ENCODE results near the gene KCNJ3. TPM values are rescaled to one million over a fixed set of nuclear protein-coding genes. Genes with fewer than 3 reads are reported as not detected.

KCNJ3 gene
- total RNA-seq, 1 donor from 2014 or later = 0.26 TPM

- Histone ChIP-seq H3K4me2 (peak overlapping the region; percentile 78), H2AFZ (replicated peaks) (no peak overlapping the region), H3K79me2 (ENCODE audit: low read depth) (no peaks in the 10 kb centered on the region), H3K36me3 (no peaks in the 10 kb centered on the region), H3K4me3 (no peak overlapping the region), H3K9me3 (ENCODE audit: low read depth) (no peaks in the 10 kb centered on the region), H4K20me1 (ENCODE audit: low read depth) (no peaks in the 10 kb centered on the region), H3K27me3 (peaks cover 45% of the 10 kb centered on the region), H3K4me1 (peaks cover 4% of the 10 kb centered on the region), H3F3A (ENCODE audit: low read depth) (no peaks in the 10 kb centered on the region), H3K27ac (no peak overlapping the region), H3K9ac (no peak overlapping the region)
- H3K4me1 Mint-ChIP-seq = peaks cover 13% of the 10 kb centered on the region
- no peak for DNase-seq (ENCODE audit: low spot score)
- H3K36me3 Mint-ChIP-seq = no peaks in the 10 kb centered on the region
- H3K9me3 Mint-ChIP-seq = no peaks in the 10 kb centered on the region
- H3K4me3 Mint-ChIP-seq = peak overlapping the region; percentile 83
- no peak overlapping the region for H3K27ac Mint-ChIP-seq
- TF ChIP-seq EZH2 (IDR thresholded peaks at IDR 0.05) (no peak), EZH2phosphoT487 (IDR thresholded peaks at IDR 0.05) (no peak), CTCF (IDR thresholded peaks at IDR 0.05) (no peak)
- peaks cover 28% of the 10 kb centered on the region for H3K27me3 Mint-ChIP-seq (ENCODE audit: insufficient read depth, low read depth)
Measured at GRCh38 chr2:154698721-154699574, 453 bp downstream of the KCNJ3 start.

- H3K27me3 Mint-ChIP-seq (ENCODE audit: insufficient read depth, low read depth) = peaks cover 25% of the 10 kb centered on the region
- H3K4me2 ChIP-seq = no peak overlapping the region
Measured at GRCh38 chr2:154699575-154699930, 1.1 kb downstream of the KCNJ3 start.

GRCh38 chr2:154700136-154700535 is 1.6 kb downstream of the KCNJ3 start:
- Histone ChIP-seq H3K9ac (no peak overlapping the region), H3K4me1 (peaks cover 4% of the 10 kb centered on the region), H3K27ac (no peak overlapping the region), H3F3A (ENCODE audit: low read depth) (no peaks in the 10 kb centered on the region), H3K27me3 (peaks cover 45% of the 10 kb centered on the region), H2AFZ (replicated peaks) (no peak overlapping the region), H3K36me3 (no peaks in the 10 kb centered on the region), H3K4me2 (no peak overlapping the region), H3K79me2 (ENCODE audit: low read depth) (no peaks in the 10 kb centered on the region), H4K20me1 (ENCODE audit: low read depth) (no peaks in the 10 kb centered on the region), H3K9me3 (ENCODE audit: low read depth) (no peaks in the 10 kb centered on the region), H3K4me3 (no peak overlapping the region)
- Mint-ChIP-seq H3K4me3 (no peak overlapping the region), H3K27ac (no peak overlapping the region), H3K4me1 (peaks cover 13% of the 10 kb centered on the region), H3K36me3 (no peaks in the 10 kb centered on the region), H3K9me3 (no peaks in the 10 kb centered on the region), H3K27me3 (ENCODE audit: insufficient read depth, low read depth) (peaks cover 25% of the 10 kb centered on the region)
- peak; percentile 9 for TF ChIP-seq CTCF (IDR thresholded peaks at IDR 0.05)
- no peak for TF ChIP-seq EZH2phosphoT487 (IDR thresholded peaks at IDR 0.05)
- DNase-seq (ENCODE audit: low spot score) = peak; percentile 15

More at GRCh38 chr2:154699575-154699930, 1.1 kb downstream of the KCNJ3 start:
- no peaks in the 10 kb centered on the region for H3K9me3 ChIP-seq (ENCODE audit: low read depth)
- H3F3A ChIP-seq (ENCODE audit: low read depth) = no peaks in the 10 kb centered on the region
- no peaks in the 10 kb centered on the region for H3K79me2 ChIP-seq (ENCODE audit: low read depth)
- H3K4me3 Mint-ChIP-seq = peak overlapping the region; percentile 57
- no peaks in the 10 kb centered on the region for H3K36me3 ChIP-seq
- no peaks in the 10 kb centered on the region for H4K20me1 ChIP-seq (ENCODE audit: low read depth)
- H3K4me1 Mint-ChIP-seq = peaks cover 13% of the 10 kb centered on the region
- no peak overlapping the region for H3K27ac ChIP-seq
- H2AFZ ChIP-seq (replicated peaks) = no peak overlapping the region
- H3K27ac Mint-ChIP-seq = no peak overlapping the region
- no peak for TF ChIP-seq EZH2 (IDR thresholded peaks at IDR 0.05)
- TF ChIP-seq EZH2phosphoT487 (IDR thresholded peaks at IDR 0.05) = no peak
- no peak for TF ChIP-seq CTCF (IDR thresholded peaks at IDR 0.05)
- no peak overlapping the region for H3K4me3 ChIP-seq
- peaks cover 45% of the 10 kb centered on the region for H3K27me3 ChIP-seq
- no peaks in the 10 kb centered on the region for H3K9me3 Mint-ChIP-seq
- H3K9ac ChIP-seq = no peak overlapping the region
- DNase-seq (ENCODE audit: low spot score) = no peak
- H3K4me1 ChIP-seq = peaks cover 4% of the 10 kb centered on the region
- no peaks in the 10 kb centered on the region for H3K36me3 Mint-ChIP-seq

Data from neural progenitor cell (in vitro differentiated cells).